ENCODE results near the gene ADD1.
"Not testable (repeated sequence)": the region's sequence is repeated elsewhere in the genome, so short reads cannot be mapped to it uniquely, and the experiment has no call there.

The ADD1 gene

GRCh38 chr4:2936773-2937145, 93.1 kb downstream of the ADD1 start:
- Histone ChIP-seq H3K27me3 (ENCODE audit: control insufficient read depth, insufficient read depth, low read length) (no peaks in the 10 kb centered on the region), H3K9me3 (ENCODE audit: control insufficient read depth, insufficient read depth, low read length) (no peaks in the 10 kb centered on the region), H3K4me3 (ENCODE audit: low read length) (no peak overlapping the region), H3K36me3 (ENCODE audit: control insufficient read depth, insufficient read depth, low read length) (peaks cover 31% of the 10 kb centered on the region), H3K27ac (ENCODE audit: low read length) (no peak overlapping the region), H3K4me1 (ENCODE audit: control insufficient read depth, insufficient read depth, low read length) (no peaks in the 10 kb centered on the region; the same call in 1 of the 2 replicates)
- DNase-seq (ENCODE audit: low read depth, low spot score), result no peak
- WGBS (ENCODE audit: insufficient coverage, insufficient read length), result no CpG with 5 or more reads among the region's 6 CpGs

- Histone ChIP-seq H3K36me3 (ENCODE audit: control insufficient read depth, insufficient read depth, low read length) (peaks cover 35% of the 10 kb centered on the region), H3K27ac (ENCODE audit: low read length) (no peak overlapping the region), H3K9me3 (ENCODE audit: control insufficient read depth, insufficient read depth, low read length) (no peaks in the 10 kb centered on the region), H3K4me3 (ENCODE audit: low read length) (no peak overlapping the region), H3K27me3 (ENCODE audit: control insufficient read depth, insufficient read depth, low read length) (no peaks in the 10 kb centered on the region), H3K4me1 (ENCODE audit: control insufficient read depth, insufficient read depth, low read length) (no peaks in the 10 kb centered on the region; the same call in 1 of the 2 replicates)
- no CpG with 5 or more reads among the region's 23 CpGs for WGBS (ENCODE audit: insufficient coverage, insufficient read length)
- DNase-seq (ENCODE audit: low read depth, low spot score), result no peak
Observed at GRCh38 chr4:2937146-2937857, 93.7 kb downstream of the ADD1 start.

GRCh38 chr4:2937986-2938385, 94.3 kb downstream of the ADD1 start:
- H3K27ac ChIP-seq (ENCODE audit: low read length), result no peak overlapping the region
- H3K9me3 ChIP-seq (ENCODE audit: control insufficient read depth, insufficient read depth, low read length), result no peaks in the 10 kb centered on the region
- no peaks in the 10 kb centered on the region for H3K27me3 ChIP-seq (ENCODE audit: control insufficient read depth, insufficient read depth, low read length)
- no peak overlapping the region for H3K4me3 ChIP-seq (ENCODE audit: low read length)
- DNase-seq (ENCODE audit: low read depth, low spot score), result no peak
- no CpG with 5 or more reads among the region's 12 CpGs for WGBS (ENCODE audit: insufficient coverage, insufficient read length)
- peaks cover 42% of the 10 kb centered on the region for H3K36me3 ChIP-seq (ENCODE audit: control insufficient read depth, insufficient read depth, low read length)
- no peaks in the 10 kb centered on the region; the same call in 1 of the 2 replicates for H3K4me1 ChIP-seq (ENCODE audit: control insufficient read depth, insufficient read depth, low read length)

DNA sequence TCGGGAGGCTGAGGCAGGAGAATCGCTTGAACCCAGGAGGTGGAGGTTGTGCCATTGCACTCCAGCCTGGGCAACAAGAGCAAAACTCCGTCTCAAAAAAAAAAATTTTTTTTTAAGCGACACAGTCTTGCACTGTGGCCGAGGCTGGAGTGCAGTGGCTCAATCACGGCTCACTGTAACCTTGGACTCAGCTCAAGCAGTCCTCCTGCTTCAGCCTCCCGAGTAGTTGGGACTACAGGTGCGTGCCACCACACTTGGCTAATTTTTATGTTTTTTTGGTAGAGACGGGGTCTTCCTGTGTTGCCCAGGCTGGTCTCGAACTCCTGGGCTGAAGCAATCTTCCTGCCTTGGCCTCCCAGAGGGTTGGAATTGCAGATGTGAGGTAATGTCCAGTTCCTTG, 94.8 kb downstream of the ADD1 start:
- not testable (repeated sequence) for H3K4me3 ChIP-seq (ENCODE audit: low read length); H3K27me3 ChIP-seq (ENCODE audit: control insufficient read depth, insufficient read depth, low read length); H3K9me3 ChIP-seq (ENCODE audit: control insufficient read depth, insufficient read depth, low read length); H3K27ac ChIP-seq (ENCODE audit: low read length); DNase-seq (ENCODE audit: low read depth, low spot score); H3K4me1 ChIP-seq (ENCODE audit: control insufficient read depth, insufficient read depth, low read length)
- peaks cover 46% of the 10 kb centered on the region for H3K36me3 ChIP-seq (ENCODE audit: control insufficient read depth, insufficient read depth, low read length)
- WGBS (ENCODE audit: insufficient coverage, insufficient read length), result no CpG with 5 or more reads among the region's 10 CpGs

DNA sequence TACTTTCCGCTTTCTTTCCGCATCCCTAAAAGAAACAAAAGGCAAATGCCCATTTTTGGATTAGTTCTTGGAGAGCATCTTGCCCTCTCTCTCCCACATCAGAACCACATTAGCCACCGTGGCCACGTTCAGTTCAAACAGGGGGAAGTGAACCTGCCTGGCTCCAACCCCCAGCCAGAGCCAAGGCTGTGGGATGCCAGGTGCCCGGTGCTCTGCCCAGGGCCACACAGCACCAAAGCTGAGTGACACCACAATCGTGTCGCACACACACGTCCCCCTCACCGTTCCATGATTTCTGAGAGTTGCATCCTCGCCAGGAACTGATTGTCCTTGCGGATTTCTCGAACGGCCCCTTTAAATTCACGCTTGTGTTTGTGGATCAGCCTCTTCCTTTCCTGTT, 95.3 kb downstream of the ADD1 start:
- H3K36me3 ChIP-seq (ENCODE audit: control insufficient read depth, insufficient read depth, low read length), result peaks cover 50% of the 10 kb centered on the region
- WGBS (ENCODE audit: insufficient coverage, insufficient read length), result no CpG with 5 or more reads among the region's 14 CpGs

DNA sequence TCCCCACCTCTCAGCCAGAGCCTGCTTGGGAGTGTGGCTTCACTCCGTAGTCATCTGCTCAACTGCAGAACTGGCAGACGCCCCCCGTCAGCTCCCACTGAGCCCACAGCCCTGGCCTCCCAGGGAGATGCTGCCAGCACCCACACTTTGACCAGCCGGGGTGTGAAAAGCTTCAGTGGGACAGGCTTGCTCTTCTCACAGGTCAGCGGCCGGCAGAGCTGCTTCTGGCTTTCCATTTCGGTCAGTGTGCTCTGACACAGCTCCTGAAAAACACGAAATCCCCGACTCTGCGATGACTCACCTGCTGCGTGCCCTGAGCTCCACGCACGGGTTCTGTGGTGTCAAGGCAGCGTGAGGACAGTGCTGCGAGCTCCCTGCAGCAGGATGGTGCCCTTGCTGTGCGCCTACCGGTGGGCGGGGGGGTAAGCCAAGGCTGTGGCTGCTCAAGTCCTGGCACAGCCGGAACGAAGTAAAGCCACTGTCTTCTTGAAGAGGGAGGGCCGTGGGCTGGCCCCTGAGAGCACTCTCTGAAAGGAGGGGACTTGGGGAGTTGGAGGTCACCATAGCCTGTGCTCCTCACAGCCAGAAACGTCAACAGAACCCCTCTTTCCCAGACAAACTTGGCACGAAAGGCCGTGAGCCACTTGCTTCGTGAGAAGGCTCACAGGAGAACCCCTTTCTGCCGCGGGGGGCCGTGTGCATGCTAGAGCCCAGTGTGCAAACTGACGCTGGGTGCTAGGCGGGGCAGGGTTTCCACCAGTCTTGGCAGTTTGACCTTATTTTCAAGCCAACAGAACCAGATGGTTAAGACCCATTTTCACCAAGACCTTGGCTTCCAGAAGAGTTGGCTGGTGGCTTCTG, 96.0 kb downstream of the ADD1 start:
- no peak for DNase-seq (ENCODE audit: low read depth, low spot score)
- no peaks in the 10 kb centered on the region for H3K9me3 ChIP-seq (ENCODE audit: control insufficient read depth, insufficient read depth, low read length)
- H3K36me3 ChIP-seq (ENCODE audit: control insufficient read depth, insufficient read depth, low read length), result peaks cover 52% of the 10 kb centered on the region
- H3K27me3 ChIP-seq (ENCODE audit: control insufficient read depth, insufficient read depth, low read length), result no peaks in the 10 kb centered on the region
- H3K4me1 ChIP-seq (ENCODE audit: control insufficient read depth, insufficient read depth, low read length), result no peaks in the 10 kb centered on the region
- WGBS (ENCODE audit: insufficient coverage, insufficient read length), result no CpG with 5 or more reads among the region's 30 CpGs
- no peak overlapping the region for H3K4me3 ChIP-seq (ENCODE audit: low read length)
- no peak overlapping the region for H3K27ac ChIP-seq (ENCODE audit: low read length)

More for the DNA sequence above, 95.3 kb downstream of the ADD1 start:
- no peak overlapping the region for H3K4me3 ChIP-seq (ENCODE audit: low read length)
- DNase-seq (ENCODE audit: low read depth, low spot score), result no peak
- no peaks in the 10 kb centered on the region for H3K4me1 ChIP-seq (ENCODE audit: control insufficient read depth, insufficient read depth, low read length)
- no peaks in the 10 kb centered on the region for H3K9me3 ChIP-seq (ENCODE audit: control insufficient read depth, insufficient read depth, low read length)
- H3K27me3 ChIP-seq (ENCODE audit: control insufficient read depth, insufficient read depth, low read length), result no peaks in the 10 kb centered on the region
- H3K27ac ChIP-seq (ENCODE audit: low read length), result no peak overlapping the region

DNA sequence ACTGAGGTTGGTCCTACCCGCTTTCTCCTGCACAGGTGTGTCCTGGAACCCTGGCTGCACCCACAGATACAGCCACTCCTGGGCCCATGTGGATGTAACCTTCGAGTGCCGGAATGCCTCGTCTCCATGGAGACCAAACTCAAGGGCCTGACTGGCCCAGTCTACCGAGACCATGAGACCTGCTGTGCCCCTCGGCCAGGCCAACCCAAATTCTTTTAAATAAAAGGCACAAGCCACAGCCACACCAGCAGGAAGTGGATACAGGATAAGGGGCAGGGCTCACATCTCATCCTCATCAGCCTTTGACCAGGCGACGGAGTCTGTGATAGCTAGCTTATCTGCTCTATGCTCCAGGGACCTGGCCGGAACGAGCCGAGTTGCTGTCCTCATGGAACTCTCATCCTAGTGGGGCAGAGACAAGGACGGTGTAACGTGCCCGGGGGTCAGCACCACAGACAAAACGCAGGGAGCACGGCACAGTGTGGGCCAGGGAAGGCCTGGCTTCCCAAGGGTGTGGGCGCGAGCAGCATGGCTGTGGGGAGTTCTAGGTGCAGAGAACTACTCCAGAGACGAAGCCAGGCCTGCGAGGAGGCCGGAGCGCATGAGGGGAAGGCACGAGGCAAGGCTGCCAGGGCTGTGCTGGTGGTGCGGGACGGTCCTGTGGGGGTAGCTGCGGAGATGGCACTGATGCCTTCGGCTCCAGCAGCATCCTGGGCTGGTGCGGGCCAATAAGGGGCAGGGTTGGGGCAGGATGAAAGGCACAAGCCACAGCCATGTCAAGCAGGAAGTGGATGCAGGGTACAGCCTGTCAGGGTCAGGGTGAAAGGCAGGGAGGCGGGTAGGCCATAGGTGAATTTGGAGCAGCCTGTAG, 96.9 kb downstream of the ADD1 start:
- H3K27me3 ChIP-seq (ENCODE audit: control insufficient read depth, insufficient read depth, low read length), result no peaks in the 10 kb centered on the region
- WGBS (ENCODE audit: insufficient coverage, insufficient read length), result no CpG with 5 or more reads among the region's 29 CpGs
- H3K27ac ChIP-seq (ENCODE audit: low read length), result no peak overlapping the region
- no peak overlapping the region for H3K4me3 ChIP-seq (ENCODE audit: low read length)
- no peaks in the 10 kb centered on the region for H3K4me1 ChIP-seq (ENCODE audit: control insufficient read depth, insufficient read depth, low read length)
- DNase-seq (ENCODE audit: low read depth, low spot score), result no peak
- H3K9me3 ChIP-seq (ENCODE audit: control insufficient read depth, insufficient read depth, low read length), result no peaks in the 10 kb centered on the region
- H3K36me3 ChIP-seq (ENCODE audit: control insufficient read depth, insufficient read depth, low read length), result peaks cover 58% of the 10 kb centered on the region

DNA sequence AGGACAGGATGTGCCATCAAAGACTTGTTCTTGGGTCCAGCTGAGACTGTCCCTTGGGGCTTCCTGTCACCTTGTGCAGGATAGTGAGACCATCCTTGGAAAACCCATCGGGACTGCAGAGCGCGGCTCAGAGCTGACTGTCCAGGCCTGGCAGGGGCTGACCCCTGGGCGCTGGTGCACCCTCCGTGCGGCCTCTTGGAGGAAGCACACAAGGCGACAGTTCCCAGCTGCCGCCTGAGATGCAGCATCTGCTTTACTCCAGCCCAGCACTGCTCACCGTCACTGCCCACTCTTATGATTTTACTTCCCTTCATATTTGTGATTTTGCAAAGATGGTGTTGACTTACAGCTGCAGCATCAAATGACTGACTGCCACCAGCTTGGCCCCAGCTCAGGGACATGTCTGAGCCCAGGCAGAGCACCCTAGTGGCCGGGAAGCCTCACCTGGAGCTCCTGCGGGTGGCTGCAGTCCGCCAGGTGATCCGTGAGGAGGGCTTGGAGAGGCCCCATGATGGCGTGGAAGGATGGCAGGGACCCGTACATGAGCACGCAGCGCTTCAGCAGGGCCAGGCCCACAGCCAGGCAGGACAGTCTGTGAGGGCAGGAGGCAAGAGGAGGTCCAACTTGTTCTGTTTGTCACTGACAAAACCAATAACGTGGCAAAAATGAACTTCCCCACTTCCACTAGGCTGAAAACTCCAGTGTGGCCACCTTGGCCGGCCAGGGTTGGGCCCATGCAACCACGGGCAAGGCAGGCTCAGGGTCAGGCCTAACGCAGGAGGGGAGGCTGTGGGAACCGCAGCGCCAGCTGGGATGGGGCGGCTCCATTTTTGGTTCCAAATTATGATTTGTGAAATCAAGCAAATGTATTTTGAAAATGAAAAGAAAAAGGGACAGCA, 97.7 kb downstream of the ADD1 start:
- Histone ChIP-seq H3K27me3 (ENCODE audit: control insufficient read depth, insufficient read depth, low read length) (no peaks in the 10 kb centered on the region), H3K36me3 (ENCODE audit: control insufficient read depth, insufficient read depth, low read length) (peaks cover 61% of the 10 kb centered on the region)
- no CpG with 5 or more reads among the region's 24 CpGs for WGBS (ENCODE audit: insufficient coverage, insufficient read length)

GRCh38 chr4:2942037-2942531, 98.4 kb downstream of the ADD1 start:
- Histone ChIP-seq H3K4me3 (ENCODE audit: low read length) (no peak overlapping the region), H3K4me1 (ENCODE audit: control insufficient read depth, insufficient read depth, low read length) (no peaks in the 10 kb centered on the region), H3K36me3 (ENCODE audit: control insufficient read depth, insufficient read depth, low read length) (peaks cover 67% of the 10 kb centered on the region), H3K9me3 (ENCODE audit: control insufficient read depth, insufficient read depth, low read length) (no peaks in the 10 kb centered on the region), H3K27ac (ENCODE audit: low read length) (no peak overlapping the region), H3K27me3 (ENCODE audit: control insufficient read depth, insufficient read depth, low read length) (no peaks in the 10 kb centered on the region)
- DNase-seq (ENCODE audit: low read depth, low spot score), result no peak
- WGBS (ENCODE audit: insufficient coverage, insufficient read length), result no CpG with 5 or more reads among the region's 21 CpGs

More for the DNA sequence above, 97.7 kb downstream of the ADD1 start:
- Histone ChIP-seq H3K4me1 (ENCODE audit: control insufficient read depth, insufficient read depth, low read length) (no peaks in the 10 kb centered on the region), H3K4me3 (ENCODE audit: low read length) (no peak overlapping the region), H3K27ac (ENCODE audit: low read length) (no peak overlapping the region), H3K9me3 (ENCODE audit: control insufficient read depth, insufficient read depth, low read length) (no peaks in the 10 kb centered on the region)
- no peak for DNase-seq (ENCODE audit: low read depth, low spot score)

All from iPS DF 6.9 (cell line).